Fibroblast of pulmonary artery (primary cell): ENCODE measurements around the gene MET.

ENCODE experiments used
- DNase-seq: peaks from one replicate; pipeline ENCODE4 v3.0.0-alpha.2; 2010; ENCODE audit warnings: low read depth
- H3K4me3 ChIP-seq: replicated peaks from 2 replicates; pipeline ENCODE4 v1.5.1; 2011; ENCODE audit warnings: low read depth, mild to moderate bottlenecking, control low read depth, low read length, moderate library complexity
- TF ChIP-seq, protein P1 (sequence below): IDR thresholded peaks from 2 replicates; pipeline ENCODE4 v1.5.1; 2011; ENCODE audit warnings: mild to moderate bottlenecking, control low read depth, low read length, inconsistent platforms; ENCODE audit errors: missing control alignments

MET gene

DNA sequence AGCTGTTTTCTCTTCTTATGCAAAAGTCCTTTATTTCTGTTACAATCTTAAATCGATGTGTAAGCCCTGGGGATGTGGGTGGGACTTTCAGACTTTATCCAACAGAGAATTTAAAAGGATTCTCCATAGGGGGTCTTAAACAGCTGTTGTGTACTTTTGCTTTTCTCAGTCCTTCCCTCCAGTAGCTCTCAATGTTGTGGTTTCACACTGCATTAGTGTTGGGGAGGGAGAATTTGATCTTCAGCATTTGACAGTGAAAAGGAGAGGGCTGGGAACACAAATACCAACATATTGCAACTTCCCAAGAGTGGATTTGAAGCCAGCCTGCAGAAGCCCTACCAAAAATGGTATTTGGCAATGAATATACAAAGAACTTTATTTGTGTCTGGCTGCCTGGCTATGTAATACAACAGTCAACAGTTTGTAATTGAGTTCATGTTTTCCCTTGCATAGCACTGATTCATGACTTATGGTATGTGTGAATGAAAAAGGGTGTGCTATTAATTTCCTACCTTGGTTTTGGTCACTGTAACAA is 110.2 kb downstream of the MET start:
- H3K4me3 ChIP-seq, result no peak overlapping the region
- peak; percentile 48 for DNase-seq
- TF ChIP-seq, protein P1, sequence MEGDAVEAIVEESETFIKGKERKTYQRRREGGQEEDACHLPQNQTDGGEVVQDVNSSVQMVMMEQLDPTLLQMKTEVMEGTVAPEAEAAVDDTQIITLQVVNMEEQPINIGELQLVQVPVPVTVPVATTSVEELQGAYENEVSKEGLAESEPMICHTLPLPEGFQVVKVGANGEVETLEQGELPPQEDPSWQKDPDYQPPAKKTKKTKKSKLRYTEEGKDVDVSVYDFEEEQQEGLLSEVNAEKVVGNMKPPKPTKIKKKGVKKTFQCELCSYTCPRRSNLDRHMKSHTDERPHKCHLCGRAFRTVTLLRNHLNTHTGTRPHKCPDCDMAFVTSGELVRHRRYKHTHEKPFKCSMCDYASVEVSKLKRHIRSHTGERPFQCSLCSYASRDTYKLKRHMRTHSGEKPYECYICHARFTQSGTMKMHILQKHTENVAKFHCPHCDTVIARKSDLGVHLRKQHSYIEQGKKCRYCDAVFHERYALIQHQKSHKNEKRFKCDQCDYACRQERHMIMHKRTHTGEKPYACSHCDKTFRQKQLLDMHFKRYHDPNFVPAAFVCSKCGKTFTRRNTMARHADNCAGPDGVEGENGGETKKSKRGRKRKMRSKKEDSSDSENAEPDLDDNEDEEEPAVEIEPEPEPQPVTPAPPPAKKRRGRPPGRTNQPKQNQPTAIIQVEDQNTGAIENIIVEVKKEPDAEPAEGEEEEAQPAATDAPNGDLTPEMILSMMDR, result no peak

DNA sequence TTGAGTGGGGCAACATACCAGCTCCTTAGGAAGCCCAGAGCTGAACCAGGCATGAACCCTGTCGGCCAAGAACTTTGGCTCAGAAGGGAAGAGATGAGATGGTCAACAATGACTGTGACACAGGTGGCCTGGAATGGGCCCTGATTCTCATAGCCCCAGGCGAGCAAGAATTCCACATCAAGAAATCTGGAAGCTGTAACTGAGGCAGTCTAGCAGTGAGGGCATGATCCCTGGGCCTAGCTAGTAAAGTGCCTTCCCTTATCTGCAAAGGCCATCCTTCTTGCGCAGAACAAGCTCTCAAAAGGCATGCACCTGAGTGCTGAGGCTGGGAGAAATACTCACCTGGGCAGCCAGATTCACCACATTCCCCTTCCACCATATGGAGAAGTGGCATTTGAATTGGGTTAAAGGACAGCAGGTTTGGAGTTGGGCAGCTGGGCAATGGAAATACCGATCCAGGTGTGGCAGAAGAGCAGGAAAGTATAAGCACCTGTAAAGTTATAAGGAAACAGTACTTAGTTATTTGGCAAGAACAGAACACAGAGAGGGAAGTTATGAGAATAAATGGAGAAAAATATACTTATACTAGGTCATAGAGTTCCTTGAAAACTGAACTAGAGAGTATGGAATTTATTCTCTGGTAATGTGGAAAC is 111.8 kb downstream of the MET start:
- DNase-seq, result no peak
- H3K4me3 ChIP-seq, result no peak overlapping the region
- TF ChIP-seq, protein P1, result no peak

DNA sequence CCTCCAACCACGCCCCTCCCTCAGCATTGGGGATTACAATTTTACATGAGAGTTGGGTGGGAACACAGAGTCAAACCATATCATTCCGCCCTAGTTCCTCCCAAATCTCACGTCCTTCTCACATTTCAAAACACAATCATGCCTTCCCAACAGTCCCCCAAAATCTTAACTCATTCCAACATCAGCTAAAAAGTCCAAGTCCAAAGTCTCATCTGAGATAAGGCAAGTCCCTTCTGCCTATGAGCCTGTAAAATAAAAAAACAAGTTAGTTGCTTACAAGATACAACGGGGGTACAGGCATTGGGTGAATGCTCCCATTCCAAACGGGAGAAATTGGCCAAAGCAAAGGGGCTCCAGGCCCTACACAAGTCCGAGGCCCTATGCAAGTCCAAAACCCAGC is 112.7 kb downstream of the MET start:
- DNase-seq, result no peak
- TF ChIP-seq, protein P1, result no peak
- H3K4me3 ChIP-seq, result no peak overlapping the region

DNA sequence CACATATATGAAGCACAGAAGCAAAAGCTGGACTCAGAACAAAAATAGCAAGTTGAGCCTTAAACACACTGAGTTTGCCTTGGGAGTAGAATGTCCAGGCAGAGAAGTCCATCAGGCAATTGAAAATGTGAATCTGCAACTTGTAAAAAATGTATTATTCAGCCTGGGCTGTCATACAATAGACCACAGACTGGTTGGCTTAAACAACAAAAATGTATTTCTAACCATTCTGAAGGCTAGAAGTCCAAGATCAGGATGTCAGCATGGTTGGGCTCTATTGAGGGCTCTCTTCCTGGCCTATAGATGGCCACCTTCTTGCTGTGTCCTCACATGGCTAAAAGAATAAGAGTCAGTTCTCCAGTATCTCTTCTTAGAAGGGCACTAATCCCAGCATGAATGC is 113.8 kb downstream of the MET start:
- DNase-seq, result no peak
- TF ChIP-seq, protein P1, result no peak
- H3K4me3 ChIP-seq, result no peak overlapping the region

DNA sequence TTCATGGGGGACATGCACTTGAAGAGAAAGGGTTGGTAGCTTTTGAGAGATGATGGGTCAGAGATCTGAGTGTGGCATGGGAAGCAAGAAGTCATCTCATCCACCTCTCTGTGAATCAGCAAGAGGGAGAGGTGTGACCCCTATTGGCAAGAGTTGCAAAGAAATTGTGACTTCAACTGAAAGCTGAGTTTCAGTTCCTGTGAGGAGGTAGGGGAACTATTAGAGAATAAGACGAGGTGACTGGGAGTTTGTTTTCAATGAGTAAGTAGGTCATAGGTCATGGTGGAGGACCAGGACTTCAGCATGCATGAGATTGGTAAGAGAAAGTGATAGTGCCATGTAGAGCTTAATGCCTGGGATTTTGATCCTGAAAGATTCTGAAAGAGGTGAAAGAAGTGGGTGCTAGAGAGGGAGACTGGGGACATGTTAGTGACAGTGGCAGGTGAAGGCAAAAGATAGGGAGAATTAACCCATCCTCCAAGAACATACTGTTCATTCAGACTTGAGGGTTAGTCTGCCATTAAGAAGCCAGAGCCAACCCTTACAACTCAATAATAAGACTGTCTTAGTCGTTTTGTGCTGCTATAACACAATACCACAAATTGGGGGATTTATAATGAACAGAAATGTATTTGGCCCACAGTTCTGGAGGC is 114.9 kb downstream of the MET start:
- TF ChIP-seq, protein P1, result peak; percentile 52
- DNase-seq, result peak; percentile 56

DNA sequence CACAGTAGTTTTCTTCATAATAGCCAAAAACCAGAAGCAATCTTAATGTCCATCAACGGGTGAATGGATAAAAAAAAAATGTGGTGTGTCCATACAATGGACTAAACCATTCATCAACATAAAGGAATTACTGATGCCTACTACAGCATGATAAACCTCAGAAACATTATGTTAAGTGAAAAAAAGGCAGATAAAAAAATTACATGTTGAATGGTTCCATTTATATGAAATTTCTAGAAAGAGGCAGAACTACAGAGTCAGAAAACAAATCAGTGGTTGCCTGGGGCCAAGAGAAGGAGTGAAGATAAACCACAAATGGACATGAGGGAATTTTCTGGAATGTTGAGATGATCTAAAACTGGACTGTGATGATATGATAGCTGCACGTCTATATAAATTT is 115.9 kb downstream of the MET start:
- H3K4me3 ChIP-seq, result no peak overlapping the region
- TF ChIP-seq, protein P1, result no peak
- no peak for DNase-seq

More for the DNA sequence above, 114.9 kb downstream of the MET start:
- no peak overlapping the region for H3K4me3 ChIP-seq
